DOHH2 (cell line): ENCODE measurements around the gene CYSRT1.
"Not testable (repeated sequence)": the region's sequence is repeated elsewhere in the genome, so short reads cannot be mapped to it uniquely, and the experiment has no call there.

Source experiments
- CTCF ChIP-seq: fragments of 200-600 bp; sonication (generic); IDR thresholded peaks from one replicate; pipeline ENCODE4 v1.5.1; 2014; ENCODE audit warnings: antibody characterized with exemption, mild to moderate bottlenecking, low read depth, low read length; ENCODE audit not compliant: poor library complexity, severe bottlenecking
- EZH2phosphoT487 ChIP-seq: fragments of 200-600 bp; sonication (generic); IDR thresholded peaks from 2 replicates; pipeline ENCODE4 v1.6.1; 2017; ENCODE audit warnings: borderline replicate concordance, mild to moderate bottlenecking, antibody characterized with exemption, low read length, moderate library complexity, mixed read lengths

- TF ChIP-seq CTCF, EZH2phosphoT487: not testable (repeated sequence)
These were observed 18.3 kb downstream of the CYSRT1 start for GRCh38 chr9:137243266-137243625.
